Trophoblast cell (in vitro differentiated cells and primary cell): ENCODE data around the gene SLC39A10.

Source experiments
- DNase-seq, 2 donors: peaks; one replicate each; pipeline ENCODE4 v3.0.0-alpha.2; 2016
- H2AFZ ChIP-seq: 2 replicates; pipeline ENCODE4 v1.6.1; 2013; ENCODE audit warnings: low read length, moderate library complexity, mild to moderate bottlenecking; ENCODE audit not compliant: insufficient read depth, poor library complexity
- H2AK5ac ChIP-seq: 2 replicates; pipeline ENCODE4 v1.6.1; 2013; ENCODE audit warnings: mild to moderate bottlenecking, low read length
- H2BK120ac ChIP-seq: 2 replicates; pipeline ENCODE4 v1.6.1; 2013; ENCODE audit warnings: low read length, mild to moderate bottlenecking, moderate library complexity; ENCODE audit not compliant: insufficient read depth, poor library complexity
- H2BK12ac ChIP-seq: 2 replicates; pipeline ENCODE4 v1.6.1; 2013; ENCODE audit warnings: mild to moderate bottlenecking, low read length, moderate library complexity
- H2BK5ac ChIP-seq: 2 replicates; pipeline ENCODE4 v1.6.1; 2013; ENCODE audit warnings: low read length, low read depth, moderate library complexity, mild to moderate bottlenecking; ENCODE audit not compliant: poor library complexity
- H3K14ac ChIP-seq: 2 replicates; pipeline ENCODE4 v1.6.1; 2013; ENCODE audit warnings: mild to moderate bottlenecking, low read length
- H3K18ac ChIP-seq: 2 replicates; pipeline ENCODE4 v1.6.1; 2013; ENCODE audit warnings: mild to moderate bottlenecking, low read length
- H3K23ac ChIP-seq: 2 replicates; pipeline ENCODE4 v1.6.1; 2013; ENCODE audit warnings: low read length
- H3K27ac ChIP-seq: 2 replicates; pipeline ENCODE4 v1.5.1; 2013; ENCODE audit warnings: low read depth, mild to moderate bottlenecking, inconsistent platforms, low read length, moderate library complexity
- H3K27me3 ChIP-seq: 2 replicates; pipeline ENCODE4 v1.6.1; 2013; ENCODE audit warnings: inconsistent platforms, mild to moderate bottlenecking, low read length, moderate library complexity; ENCODE audit not compliant: insufficient read depth
- H3K36me3 ChIP-seq, 2 experiments: 1 replicate in 1 of 2; 2 replicates in 1 of 2; pipeline ENCODE4 v1.6.1; 2013; ENCODE audit warnings: low read length in 2 of 2, mild to moderate bottlenecking in 2 of 2, moderate library complexity in 1 of 2; ENCODE audit not compliant: insufficient read depth in 2 of 2, control insufficient read depth in 1 of 2
- H3K4ac ChIP-seq: 2 replicates; pipeline ENCODE4 v1.6.1; 2013; ENCODE audit warnings: low read depth, mild to moderate bottlenecking, low read length, moderate library complexity
- H3K4me1 ChIP-seq, 2 experiments: 1 replicate in 1 of 2; 2 replicates in 1 of 2; pipeline ENCODE4 v1.6.1; 2013; ENCODE audit warnings: low read length in 2 of 2, mild to moderate bottlenecking in 2 of 2, moderate library complexity in 1 of 2; ENCODE audit not compliant: insufficient read depth in 2 of 2, control insufficient read depth in 1 of 2
- H3K4me2 ChIP-seq: 2 replicates; pipeline ENCODE4 v1.6.1; 2013; ENCODE audit warnings: inconsistent platforms, mild to moderate bottlenecking, low read length, moderate library complexity
- H3K4me3 ChIP-seq: 2 replicates; pipeline ENCODE4 v1.5.1; 2013; ENCODE audit warnings: mild to moderate bottlenecking, low read depth, low read length, inconsistent platforms
- H3K79me1 ChIP-seq: one replicate; pipeline ENCODE4 v1.6.1; 2013; ENCODE audit warnings: low read length
- H3K79me2 ChIP-seq: 2 replicates; pipeline ENCODE4 v1.6.1; 2013; ENCODE audit warnings: low read length, mild to moderate bottlenecking; ENCODE audit not compliant: control insufficient read depth, insufficient read depth, poor library complexity
- H3K9ac ChIP-seq: 2 replicates; pipeline ENCODE4 v1.6.1; 2013; ENCODE audit warnings: mild to moderate bottlenecking, low read length
- H3K9me3 ChIP-seq: 2 replicates; pipeline ENCODE4 v1.6.1; 2013; ENCODE audit warnings: low read depth, mild to moderate bottlenecking, control low read depth, inconsistent platforms, low read length; ENCODE audit not compliant: insufficient read depth
- H4K12ac ChIP-seq: 2 replicates; pipeline ENCODE4 v1.6.1; 2013; ENCODE audit warnings: low read depth, mild to moderate bottlenecking, low read length, moderate library complexity
- H4K8ac ChIP-seq: 2 replicates; pipeline ENCODE4 v1.6.1; 2013; ENCODE audit warnings: low read depth, mild to moderate bottlenecking, low read length, moderate library complexity
- H4K91ac ChIP-seq: one replicate; pipeline ENCODE4 v1.6.1; 2013; ENCODE audit warnings: low read depth, mild to moderate bottlenecking, low read length, moderate library complexity
- WGBS: extraction: QIAGEN DNeasy Blood & Tissue Kit; methylation state at CpG from one replicate; pipeline ENCODE4 v1.1.7; 2013; ENCODE audit warnings: missing lambda C conversion rate; ENCODE audit not compliant: insufficient read length, insufficient coverage; ENCODE audit errors: extremely low coverage; 5-methylcytosine and 5-hydroxymethylcytosine counted together

SLC39A10 gene

GRCh38 chr2:195670191-195670590 lies 13.2 kb downstream of the SLC39A10 start:
- Histone ChIP-seq H2BK5ac (no peak overlapping the region), H2BK12ac (no peak overlapping the region), H2AK5ac (no peak overlapping the region), H3K9ac (no peak overlapping the region), H3K14ac (no peak overlapping the region), H3K4me2 (no peak overlapping the region), H3K23ac (no peak overlapping the region), H3K27ac (no peak overlapping the region), H3K79me1 (no peaks in the 10 kb centered on the region), H4K8ac (no peak overlapping the region), H3K9me3 (no peaks in the 10 kb centered on the region), H3K4me3 (no peak overlapping the region), H2BK120ac (no peak overlapping the region), H4K91ac (no peak overlapping the region), H3K18ac (no peak overlapping the region), H3K36me3 (peaks cover 0 to 2% of the 10 kb centered on the region in 2 experiments), H3K79me2 (peaks cover 3% of the 10 kb centered on the region), H3K4ac (no peak overlapping the region), H3K4me1 (no peaks in the 10 kb centered on the region), H4K12ac (no peak overlapping the region), H2AFZ (no peak overlapping the region), H3K27me3 (no peaks in the 10 kb centered on the region)
- DNase-seq = no peak

GRCh38 chr2:195671563-195671962 lies 14.5 kb downstream of the SLC39A10 start:
- Histone ChIP-seq H3K9me3 (no peaks in the 10 kb centered on the region), H4K91ac (no peak overlapping the region), H4K12ac (no peak overlapping the region), H3K27ac (no peak overlapping the region), H3K4me3 (no peak overlapping the region), H2AFZ (no peak overlapping the region), H3K23ac (no peak overlapping the region), H2BK5ac (no peak overlapping the region), H4K8ac (no peak overlapping the region), H2BK120ac (no peak overlapping the region), H3K18ac (no peak overlapping the region), H3K14ac (no peak overlapping the region), H3K79me2 (peaks cover 3% of the 10 kb centered on the region), H2BK12ac (no peak overlapping the region), H3K9ac (no peak overlapping the region), H3K79me1 (no peaks in the 10 kb centered on the region), H3K36me3 (peaks cover 0 to 2% of the 10 kb centered on the region in 2 experiments), H3K4ac (no peak overlapping the region), H3K27me3 (no peaks in the 10 kb centered on the region), H3K4me2 (no peak overlapping the region), H2AK5ac (no peak overlapping the region), H3K4me1 (no peaks in the 10 kb centered on the region)
- WGBS = no CpG with 5 or more reads among the region's 4 CpGs
- no peak for DNase-seq

- no peak overlapping the region for H2BK12ac ChIP-seq
- no peak overlapping the region for H2BK120ac ChIP-seq
- H3K27ac ChIP-seq = no peak overlapping the region
- peaks cover 1 to 5% of the 10 kb centered on the region in 2 experiments for H3K36me3 ChIP-seq
- H3K4me1 ChIP-seq = no peaks in the 10 kb centered on the region
- no peak overlapping the region for H3K4me2 ChIP-seq
- WGBS = no CpG with 5 or more reads among the region's 4 CpGs
- H3K9me3 ChIP-seq = no peaks in the 10 kb centered on the region
- H4K91ac ChIP-seq = no peak overlapping the region
- H3K79me2 ChIP-seq = peaks cover 3% of the 10 kb centered on the region
- H4K8ac ChIP-seq = no peak overlapping the region
- H4K12ac ChIP-seq = no peak overlapping the region
- H3K4me3 ChIP-seq = no peak overlapping the region
- H3K79me1 ChIP-seq = no peaks in the 10 kb centered on the region
- no peak overlapping the region for H3K18ac ChIP-seq
- H2AK5ac ChIP-seq = no peak overlapping the region
- no peak overlapping the region for H2BK5ac ChIP-seq
- no peak overlapping the region for H2AFZ ChIP-seq
- H3K9ac ChIP-seq = no peak overlapping the region
- H3K27me3 ChIP-seq = no peaks in the 10 kb centered on the region
- no peak overlapping the region for H3K14ac ChIP-seq
- no peak overlapping the region for H3K4ac ChIP-seq
- no peak overlapping the region for H3K23ac ChIP-seq
- no peak for DNase-seq
Observed at GRCh38 chr2:195672674-195673073, 15.6 kb downstream of the SLC39A10 start.

GRCh38 chr2:195674491-195675221 lies 17.6 kb downstream of the SLC39A10 start:
- no peak overlapping the region for H4K8ac ChIP-seq
- no peaks in the 10 kb centered on the region for H3K9me3 ChIP-seq
- H3K27ac ChIP-seq = no peak overlapping the region
- H3K79me2 ChIP-seq = peaks cover 1% of the 10 kb centered on the region
- no peak overlapping the region for H3K9ac ChIP-seq
- H3K27me3 ChIP-seq = no peaks in the 10 kb centered on the region
- no peak overlapping the region for H2BK5ac ChIP-seq
- H3K4me1 ChIP-seq = no peaks in the 10 kb centered on the region
- H2AFZ ChIP-seq = no peak overlapping the region
- H3K23ac ChIP-seq = no peak overlapping the region
- no peak overlapping the region for H2BK120ac ChIP-seq
- no peaks in the 10 kb centered on the region for H3K79me1 ChIP-seq
- no peak overlapping the region for H3K4me3 ChIP-seq
- DNase-seq = no peak
- H4K12ac ChIP-seq = no peak overlapping the region
- no peak overlapping the region for H3K18ac ChIP-seq
- H3K36me3 ChIP-seq = peaks cover 3 to 7% of the 10 kb centered on the region in 2 experiments
- H2BK12ac ChIP-seq = no peak overlapping the region
- H2AK5ac ChIP-seq = no peak overlapping the region
- no CpG with 5 or more reads among the region's 4 CpGs for WGBS
- no peak overlapping the region for H3K4me2 ChIP-seq
- no peak overlapping the region for H3K4ac ChIP-seq
- no peak overlapping the region for H3K14ac ChIP-seq
- no peak overlapping the region for H4K91ac ChIP-seq
